IMR-90 (cell line): Measurements from ENCODE around the gene TNNT1. TPM values are rescaled to one million over a fixed set of nuclear protein-coding genes. Genes with fewer than 3 reads are reported as not detected.

Experiments
- ATAC-seq: fragments of 200-7000 bp; cut with Tn5 transposase; 2 replicates; pipeline ENCODE4 v1.9.1; 2020; ENCODE audit warnings: low read depth, mild to moderate bottlenecking, moderate library complexity
- BruUV-seq: library from RNA; stranded (reverse); fragments of 400-500 nt; replicated peaks from 2 replicates; lab custom pipeline; 2021; lab: Mats Ljungman, UMichigan
- CTCF ChIA-PET: fragments of 300-600 bp; formaldehyde crosslinking; extraction: SDS; loops from one replicate; lab custom pipeline; 2021; ENCODE audit warnings: antibody characterized with exemption; lab: Yijun Ruan, JAX
- POLR2A ChIA-PET: fragments of 300-600 bp; sonication (Branson Sonifier 250); formaldehyde crosslinking; loops from one replicate; lab custom pipeline; 2022; ENCODE audit warnings: antibody characterized with exemption; ENCODE audit not compliant: unreplicated experiment; lab: Charles Lee
- DNase-seq: peaks from one replicate; pipeline ENCODE4 v3.0.0; 2013
- H2AFZ ChIP-seq: replicated peaks from 2 replicates; pipeline ENCODE3; 2013; ENCODE audit warnings: low read length, mild to moderate bottlenecking; ENCODE audit not compliant: poor library complexity
- H2AK5ac ChIP-seq: 2 replicates; pipeline ENCODE4 v1.6.1; 2013; ENCODE audit warnings: low read depth, low read length, inconsistent platforms
- H2AK9ac ChIP-seq: replicated peaks from 2 replicates; pipeline ENCODE3; 2013; ENCODE audit warnings: mild to moderate bottlenecking, low read depth, low read length, moderate library complexity; ENCODE audit not compliant: poor library complexity
- H2BK120ac ChIP-seq: 2 replicates; pipeline ENCODE4 v1.6.1; 2013; ENCODE audit warnings: low read depth, low read length, inconsistent platforms
- H2BK15ac ChIP-seq: 3 replicates; pipeline ENCODE4 v1.6.1; 2013; ENCODE audit warnings: low read depth, low read length, inconsistent platforms
- H2BK20ac ChIP-seq: 2 replicates; pipeline ENCODE4 v1.6.1; 2013; ENCODE audit warnings: low read depth, mild to moderate bottlenecking, inconsistent platforms, low read length, moderate library complexity
- H2BK5ac ChIP-seq: 2 replicates; pipeline ENCODE4 v1.6.1; 2013; ENCODE audit warnings: mild to moderate bottlenecking, low read depth, low read length, inconsistent platforms; ENCODE audit not compliant: poor library complexity, severe bottlenecking
- H3K14ac ChIP-seq: replicated peaks from 2 replicates; pipeline ENCODE4 v1.6.1; 2013; ENCODE audit warnings: low read depth, low read length, inconsistent platforms
- H3K18ac ChIP-seq: 2 replicates; pipeline ENCODE4 v1.6.1; 2013; ENCODE audit warnings: low read depth, low read length, control low read depth
- H3K23ac ChIP-seq: 2 replicates; pipeline ENCODE4 v1.6.1; 2013; ENCODE audit warnings: low read depth, low read length, inconsistent platforms
- H3K27ac ChIP-seq: 2 replicates; pipeline ENCODE4 v1.5.1; 2013; ENCODE audit warnings: mild to moderate bottlenecking, control low read depth, low read length; ENCODE audit not compliant: insufficient read depth
- H3K27me3 ChIP-seq: 2 replicates; pipeline ENCODE4 v1.6.1; 2013; ENCODE audit warnings: low read length; ENCODE audit not compliant: control insufficient read depth, insufficient read depth
- H3K36me3 ChIP-seq: 2 replicates; pipeline ENCODE4 v1.6.1; 2013; ENCODE audit warnings: low read length, mixed read lengths; ENCODE audit not compliant: control insufficient read depth, insufficient read depth
- H3K4ac ChIP-seq: 2 replicates; pipeline ENCODE4 v1.6.1; 2013; ENCODE audit warnings: low read depth, low read length, inconsistent platforms
- H3K4me1 ChIP-seq: 2 replicates; pipeline ENCODE4 v1.6.1; 2013; ENCODE audit warnings: low read length, mixed read lengths; ENCODE audit not compliant: control insufficient read depth, insufficient read depth
- H3K4me2 ChIP-seq: 2 replicates; pipeline ENCODE4 v1.6.1; 2013; ENCODE audit warnings: low read depth, mild to moderate bottlenecking, control low read depth, low read length, moderate library complexity
- H3K4me3 ChIP-seq: 2 replicates; pipeline ENCODE4 v1.5.1; 2013; ENCODE audit warnings: low read depth, mild to moderate bottlenecking, control low read depth, low read length, moderate library complexity; ENCODE audit not compliant: insufficient read depth
- H3K56ac ChIP-seq: 2 replicates; pipeline ENCODE4 v1.6.1; 2013; ENCODE audit warnings: low read length, inconsistent platforms; ENCODE audit not compliant: insufficient read depth; ENCODE audit errors: extremely low read depth
- H3K79me1 ChIP-seq, 2 experiments: 2 replicates each; pipeline ENCODE4 v1.6.1; 2013; ENCODE audit warnings: low read length in 2 of 2, inconsistent platforms in 1 of 2, low read depth in 1 of 2
- H3K9ac ChIP-seq: 2 replicates; pipeline ENCODE4 v1.6.1; 2013; ENCODE audit warnings: low read depth, low read length, control low read depth
- H3K9me1 ChIP-seq: 2 replicates; pipeline ENCODE4 v1.6.1; 2013; ENCODE audit warnings: low read length, inconsistent platforms; ENCODE audit not compliant: insufficient read depth
- H3K9me3 ChIP-seq: 2 replicates; pipeline ENCODE4 v1.6.1; 2013; ENCODE audit warnings: low read length; ENCODE audit not compliant: control insufficient read depth, insufficient read depth
- H4K20me1 ChIP-seq: 2 replicates; pipeline ENCODE4 v1.6.1; 2013; ENCODE audit warnings: low read length, inconsistent platforms; ENCODE audit not compliant: insufficient read depth
- H4K5ac ChIP-seq: 2 replicates; pipeline ENCODE4 v1.6.1; 2013; ENCODE audit warnings: mild to moderate bottlenecking, low read depth, low read length, control low read depth
- H4K8ac ChIP-seq, 2 experiments: 2 replicates each; pipeline ENCODE4 v1.6.1; 2013; ENCODE audit warnings: low read depth in 2 of 2, low read length in 2 of 2, control low read depth in 1 of 2, inconsistent platforms in 1 of 2
- H4K91ac ChIP-seq: 2 replicates; pipeline ENCODE4 v1.6.1; 2013; ENCODE audit warnings: low read depth, low read length, inconsistent platforms; ENCODE audit not compliant: insufficient read depth
- BHLHE40 ChIP-seq: fragments of 150-350 bp; IDR thresholded peaks from 2 replicates; pipeline ENCODE4 v1.6.1; 2016; ENCODE audit warnings: mild to moderate bottlenecking, low read depth, low read length
- CEBPB ChIP-seq: IDR thresholded peaks from 2 replicates; pipeline ENCODE4 v1.6.1; 2012; ENCODE audit warnings: low read depth, low read length, improper control_type of control experiment
- CHD1 ChIP-seq: IDR thresholded peaks from 2 replicates; pipeline ENCODE4 v1.6.1; 2012; ENCODE audit warnings: low read depth, low read length, improper control_type of control experiment
- CTCF ChIP-seq: conservative IDR thresholded peaks from 2 replicates; pipeline ENCODE4 v1.5.1; 2012; ENCODE audit warnings: mild to moderate bottlenecking, low read depth, low read length, improper control_type of control experiment
- ELK1 ChIP-seq: fragments of 150-350 bp; IDR thresholded peaks from 2 replicates; pipeline ENCODE4 v1.6.1; 2016; ENCODE audit warnings: low read depth, mild to moderate bottlenecking, low read length, moderate library complexity, borderline replicate concordance
- FOS ChIP-seq: fragments of 150-350 bp; IDR thresholded peaks from 2 replicates; pipeline ENCODE4 v1.6.1; 2016; ENCODE audit warnings: low read depth, low read length
- MAFK ChIP-seq: IDR thresholded peaks from 2 replicates; pipeline ENCODE4 v1.6.1; 2012; ENCODE audit warnings: low read depth, low read length, improper control_type of control experiment
- MAZ ChIP-seq: IDR thresholded peaks from 2 replicates; pipeline ENCODE4 v1.6.1; 2012; ENCODE audit warnings: low read depth, mild to moderate bottlenecking, low read length, improper control_type of control experiment, moderate library complexity, borderline replicate concordance
- MXI1 ChIP-seq: IDR thresholded peaks from 2 replicates; pipeline ENCODE4 v1.6.1; 2012; ENCODE audit warnings: low read depth, mild to moderate bottlenecking, low read length, moderate library complexity, borderline replicate concordance
- NFE2L2 ChIP-seq: fragments of 150-350 bp; IDR thresholded peaks from 2 replicates; pipeline ENCODE4 v1.6.1; 2016; ENCODE audit warnings: low read depth, mild to moderate bottlenecking, low read length
- POLR2A ChIP-seq: IDR thresholded peaks from 2 replicates; pipeline ENCODE4 v1.6.1; 2012; ENCODE audit warnings: mild to moderate bottlenecking, low read depth, low read length
- RAD21 ChIP-seq: IDR thresholded peaks from 2 replicates; pipeline ENCODE4 v1.6.1; 2012; ENCODE audit warnings: low read length, improper control_type of control experiment
- RFX5 ChIP-seq: IDR thresholded peaks from 2 replicates; pipeline ENCODE4 v1.8.0; 2012; ENCODE audit warnings: low read depth, mild to moderate bottlenecking, low read length, moderate library complexity
- SMC3 ChIP-seq: fragments of 150-350 bp; IDR thresholded peaks from 2 replicates; pipeline ENCODE4 v1.6.1; 2016; ENCODE audit warnings: low read depth, mild to moderate bottlenecking, antibody characterized with exemption, low read length, moderate library complexity
- WGBS, 2 experiments: methylation state at CpG; one replicate each; pipeline versions ENCODE4 v1.1.5 to v1.1.7; 2013; ENCODE audit warnings: missing lambda C conversion rate in 2 of 2; ENCODE audit not compliant: insufficient read length in 1 of 2; ENCODE audit errors: extremely low coverage in 2 of 2; 5-methylcytosine and 5-hydroxymethylcytosine counted together
- dilution Hi-C: fragments of 300-500 bp; cut with HindIII; formaldehyde crosslinking; loops from one replicate; pipeline ENCODE4 v1.14.3; 2018; ENCODE audit warnings: low sequenced_read_pairs; ENCODE audit not compliant: unreplicated experiment
- in situ Hi-C: fragments of 300-500 bp; cut with MboI; formaldehyde crosslinking; loops from 3 replicates; pipeline ENCODE4 v1.14.3; 2019; ENCODE audit warnings: low sequenced_read_pairs, inconsistent platforms, mixed read lengths
- intact Hi-C: fragments of 100-400 bp; cut with micrococcal nuclease; formaldehyde crosslinking; loops from 2 replicates; pipeline ENCODE4 v1.10.0; 2022
- polyA plus RNA-seq, 3 experiments: library from polyadenylated mRNA; depleted of rRNA; stranded (reverse); fragments of >200 nt; gene quantifications; 2 replicates each; pipeline ENCODE4 v1.2.3, GENCODE V29; 2012; ENCODE audit warnings: low replicate concordance in 1 of 3
- total RNA-seq: library from RNA; depleted of rRNA; stranded (reverse); fragments of >200 nt; gene quantifications from 2 replicates; pipeline ENCODE4 v1.2.3, GENCODE V29; 2012

The TNNT1 gene
- total and polyA plus RNA-seq, 2 of the 4 experiments (the other 2 are of a cell fraction), result 1.3 to 2.6 TPM

- H3K27ac ChIP-seq, result no peak overlapping the region
- no peaks in the 10 kb centered on the region for H3K4me1 ChIP-seq
- no peak overlapping the region for H2BK20ac ChIP-seq
- H3K9ac ChIP-seq, result no peak overlapping the region
- peaks cover 3% of the 10 kb centered on the region for H4K20me1 ChIP-seq
- no peak overlapping the region for H2BK120ac ChIP-seq
- no peak overlapping the region for H2AK9ac ChIP-seq
- H3K4me3 ChIP-seq, result no peak overlapping the region
- no peak overlapping the region for H4K5ac ChIP-seq
- dilution Hi-C loops, result no loop called here
- ChIA-PET CTCF (no interaction called here), POLR2A (no interaction called here)
- H2AK5ac ChIP-seq, result no peak overlapping the region
- H3K79me1 ChIP-seq, result peaks cover 11 to 21% of the 10 kb centered on the region in 2 experiments
- peaks cover 37% of the 10 kb centered on the region for H3K36me3 ChIP-seq
- H3K9me1 ChIP-seq, result no peaks in the 10 kb centered on the region
- no peak overlapping the region for H3K18ac ChIP-seq
- H3K4me2 ChIP-seq, result no peak overlapping the region
- H3K14ac ChIP-seq, result no peak overlapping the region
- in situ Hi-C loops, result no loop called here
- no peak overlapping the region for H2BK5ac ChIP-seq
- H2BK15ac ChIP-seq, result no peak overlapping the region
- H3K4ac ChIP-seq, result no peak overlapping the region
- peaks cover 4% of the 10 kb centered on the region for H3K9me3 ChIP-seq
- H4K8ac ChIP-seq, result no peak overlapping the region
- DNase-seq, result no peak
- 94% methylated on average over 21 of the region's 27 CpGs; no CpG with 5 or more reads in 1 of the 2 experiments for WGBS, 2 experiments
- H3K23ac ChIP-seq, result no peak overlapping the region
- H3K56ac ChIP-seq, result no peak overlapping the region
- intact Hi-C loops, result no loop called here
- H4K91ac ChIP-seq, result no peak overlapping the region
- BruUV-seq, result no TSS peak
- no peaks in the 10 kb centered on the region for H3K27me3 ChIP-seq
- no peak for ATAC-seq
- peak overlapping the region; percentile 15 for H2AFZ ChIP-seq
- TF ChIP-seq CTCF (no peak), CEBPB (no peak), CHD1 (no peak), ELK1 (no peak), MAZ (no peak), RAD21 (no peak), MAFK (no peak), MXI1 (no peak), SMC3 (no peak), RFX5 (no peak), FOS (no peak), BHLHE40 (no peak), NFE2L2 (no peak), POLR2A (no peak)
Observed at GRCh38 chr19:55098716-55099556, 50.1 kb downstream of the TNNT1 start.
